ENCODE data around the gene PPIL4.

DNA sequence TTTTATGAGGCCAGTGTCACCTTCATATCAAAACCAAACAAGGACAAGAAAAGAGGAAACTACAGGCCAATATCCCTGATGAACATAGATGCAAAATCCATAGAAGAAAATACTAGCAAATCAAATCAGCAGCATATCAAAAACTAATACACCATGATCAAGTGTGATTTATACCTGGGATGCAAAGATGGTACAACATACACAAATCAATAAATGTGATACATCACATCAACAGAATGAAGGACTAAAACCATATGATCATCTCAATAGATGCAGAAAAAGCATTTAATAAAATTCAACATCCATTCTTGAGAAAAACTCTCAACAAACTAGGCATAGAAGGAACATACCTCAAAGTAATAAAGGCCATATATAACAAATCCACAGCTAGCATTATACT, 12.2 kb upstream of the PPIL4 start:
- TF ChIP-seq TAF1 (IDR thresholded peaks at IDR 0.05; ENCODE audit: borderline replicate concordance, low read depth, low read length) (no peak), POLR2A (IDR thresholded peaks at IDR 0.05; ENCODE audit: low read depth, low read length) (no peak), POLR2AphosphoS5 (IDR thresholded peaks at IDR 0.05; ENCODE audit: low read depth, low read length) (no peak)
